Cerebellar nuclear complex (tissue), 1 donor: ENCODE results near the gene KIF26B.
A peak's percentile ranks its signal among the peaks of the same experiment; 100 is the strongest.
"Not testable (repeated sequence)": the region's sequence is repeated elsewhere in the genome, so short reads cannot be mapped to it uniquely, and the experiment has no call there.

Source experiments
- DNase-seq, 2 experiments: peaks; one replicate each; lab custom pipeline; 2025; lab: John Stamatoyannopoulos, UW

KIF26B gene

DNA sequence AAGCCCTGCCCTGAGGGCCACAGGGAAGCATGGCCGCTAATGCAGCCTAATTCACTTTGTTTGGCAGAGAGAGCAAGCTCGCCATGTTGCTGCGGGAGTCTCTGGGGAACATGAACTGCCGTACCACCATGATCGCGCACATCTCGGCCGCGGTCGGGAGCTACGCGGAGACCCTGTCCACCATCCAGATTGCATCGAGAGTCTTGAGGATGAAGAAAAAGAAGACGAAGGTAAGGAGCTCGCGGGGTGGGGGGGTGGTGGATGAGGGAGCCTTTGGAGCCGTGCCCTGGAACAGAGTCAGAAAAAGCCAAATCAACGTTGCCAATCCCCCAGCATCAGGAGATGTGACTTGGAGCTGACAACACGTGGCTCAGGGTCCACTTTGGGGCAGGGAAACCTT lies 529.4 kb downstream of the KIF26B start:
- no peak for DNase-seq

DNA sequence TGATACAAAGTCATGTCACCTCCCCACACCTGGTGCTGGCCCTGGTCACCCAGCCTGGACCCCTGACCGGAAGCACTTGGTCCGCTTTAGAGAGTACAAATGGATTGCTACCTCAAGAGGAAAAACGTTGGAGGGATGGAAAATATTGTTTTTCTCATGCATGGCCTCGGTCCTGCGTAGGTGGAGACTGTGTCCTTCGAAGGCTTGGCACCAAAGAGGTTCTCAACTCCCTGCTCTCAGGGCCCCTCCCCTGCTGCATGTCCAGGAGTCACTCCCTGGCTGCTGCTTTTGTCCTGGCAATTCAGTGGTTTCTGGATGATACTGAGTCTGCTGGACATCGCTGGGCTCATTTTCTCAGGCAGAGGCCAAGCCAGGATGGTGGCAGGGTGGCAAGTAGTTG lies 529.8 kb downstream of the KIF26B start:
- DNase-seq: no peak

DNA sequence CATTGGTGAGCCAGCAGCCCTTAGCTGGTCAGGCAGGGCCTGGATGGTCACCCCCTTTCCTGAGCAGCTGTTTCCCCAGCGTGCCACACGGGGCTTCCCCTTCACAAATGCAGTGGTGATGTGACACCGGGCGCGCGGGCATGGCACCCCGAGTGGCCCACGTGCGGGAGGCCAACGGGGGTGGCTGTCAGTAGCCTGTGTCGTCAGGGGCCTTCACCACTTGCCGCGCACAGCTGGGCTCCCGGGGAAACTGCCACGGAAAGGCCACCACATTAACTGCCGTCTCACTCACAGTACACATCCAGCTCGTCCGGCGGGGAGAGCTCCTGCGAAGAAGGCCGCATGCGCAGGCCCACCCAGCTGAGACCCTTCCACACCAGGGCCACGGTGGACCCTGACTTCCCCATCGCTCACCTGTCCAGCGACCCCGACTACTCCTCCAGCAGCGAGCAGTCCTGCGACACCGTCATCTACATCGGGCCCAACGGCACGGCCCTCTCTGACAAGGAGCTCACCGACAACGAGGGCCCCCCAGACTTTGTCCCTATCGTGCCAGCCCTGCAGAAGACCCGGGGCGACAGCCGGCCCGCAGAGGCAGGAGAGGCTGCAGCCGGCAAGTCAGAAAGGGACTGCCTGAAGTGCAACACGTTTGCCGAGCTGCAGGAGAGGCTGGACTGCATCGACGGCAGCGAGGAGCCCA lies 530.5 kb downstream of the KIF26B start:
- DNase-seq: no peak

DNA sequence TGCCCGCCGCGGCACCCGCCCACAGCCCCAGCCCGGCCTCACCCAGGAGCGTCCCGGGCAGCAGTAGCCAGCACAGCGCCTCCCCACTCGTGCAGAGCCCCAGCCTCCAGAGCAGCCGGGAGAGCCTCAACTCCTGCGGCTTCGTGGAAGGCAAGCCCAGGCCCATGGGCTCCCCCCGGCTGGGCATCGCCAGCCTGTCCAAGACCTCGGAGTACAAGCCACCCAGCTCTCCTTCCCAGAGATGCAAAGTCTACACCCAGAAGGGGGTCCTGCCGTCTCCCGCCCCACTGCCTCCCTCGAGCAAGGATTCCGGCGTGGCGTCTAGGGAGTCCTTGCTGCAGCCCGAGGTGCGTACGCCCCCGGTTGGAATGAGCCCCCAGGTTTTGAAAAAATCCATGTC lies 531.2 kb downstream of the KIF26B start:
- DNase-seq: no peak

DNA sequence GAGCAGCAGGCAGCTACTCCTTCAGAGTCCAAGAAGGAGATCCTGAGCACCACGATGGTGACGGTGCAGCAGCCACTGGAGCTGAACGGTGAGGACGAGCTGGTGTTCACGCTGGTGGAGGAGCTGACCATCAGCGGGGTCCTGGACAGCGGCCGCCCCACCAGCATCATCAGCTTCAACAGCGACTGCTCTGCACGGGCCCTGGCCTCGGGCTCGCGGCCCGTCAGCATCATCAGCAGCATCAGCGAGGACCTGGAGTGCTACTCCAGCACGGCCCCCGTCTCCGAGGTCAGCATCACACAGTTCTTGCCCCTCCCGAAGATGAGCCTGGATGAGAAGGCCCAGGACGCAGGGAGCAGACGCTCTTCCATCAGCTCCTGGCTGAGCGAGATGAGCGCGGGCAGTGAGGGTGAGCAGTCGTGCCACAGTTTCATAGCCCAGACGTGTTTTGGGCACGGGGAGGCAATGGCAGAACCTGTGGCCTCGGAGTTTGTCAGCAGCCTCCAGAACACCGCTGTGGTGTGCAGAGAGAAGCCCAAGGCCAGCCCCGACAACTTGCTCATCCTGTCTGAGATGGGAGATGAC lies 531.8 kb downstream of the KIF26B start:
- DNase-seq: no peak

DNA sequence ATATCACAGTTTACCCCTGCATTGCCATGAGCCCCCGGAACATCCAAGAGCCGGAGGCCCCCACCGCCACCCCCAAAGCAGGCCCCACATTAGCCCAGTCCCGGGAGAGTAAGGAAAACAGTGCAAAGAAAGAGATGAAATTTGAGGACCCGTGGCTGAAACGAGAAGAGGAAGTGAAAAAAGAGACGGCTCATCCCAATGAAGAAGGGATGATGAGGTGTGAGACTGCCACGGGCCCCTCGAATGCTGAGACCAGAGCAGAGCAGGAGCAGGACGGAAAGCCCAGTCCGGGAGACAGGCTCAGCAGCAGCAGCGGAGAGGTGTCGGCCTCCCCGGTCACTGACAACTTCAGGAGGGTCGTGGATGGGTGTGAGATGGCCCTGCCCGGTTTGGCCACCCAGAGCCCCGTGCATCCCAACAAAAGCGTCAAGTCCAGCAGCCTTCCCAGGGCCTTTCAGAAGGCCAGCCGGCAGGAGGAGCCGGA lies 532.4 kb downstream of the KIF26B start:
- DNase-seq: no peak

DNA sequence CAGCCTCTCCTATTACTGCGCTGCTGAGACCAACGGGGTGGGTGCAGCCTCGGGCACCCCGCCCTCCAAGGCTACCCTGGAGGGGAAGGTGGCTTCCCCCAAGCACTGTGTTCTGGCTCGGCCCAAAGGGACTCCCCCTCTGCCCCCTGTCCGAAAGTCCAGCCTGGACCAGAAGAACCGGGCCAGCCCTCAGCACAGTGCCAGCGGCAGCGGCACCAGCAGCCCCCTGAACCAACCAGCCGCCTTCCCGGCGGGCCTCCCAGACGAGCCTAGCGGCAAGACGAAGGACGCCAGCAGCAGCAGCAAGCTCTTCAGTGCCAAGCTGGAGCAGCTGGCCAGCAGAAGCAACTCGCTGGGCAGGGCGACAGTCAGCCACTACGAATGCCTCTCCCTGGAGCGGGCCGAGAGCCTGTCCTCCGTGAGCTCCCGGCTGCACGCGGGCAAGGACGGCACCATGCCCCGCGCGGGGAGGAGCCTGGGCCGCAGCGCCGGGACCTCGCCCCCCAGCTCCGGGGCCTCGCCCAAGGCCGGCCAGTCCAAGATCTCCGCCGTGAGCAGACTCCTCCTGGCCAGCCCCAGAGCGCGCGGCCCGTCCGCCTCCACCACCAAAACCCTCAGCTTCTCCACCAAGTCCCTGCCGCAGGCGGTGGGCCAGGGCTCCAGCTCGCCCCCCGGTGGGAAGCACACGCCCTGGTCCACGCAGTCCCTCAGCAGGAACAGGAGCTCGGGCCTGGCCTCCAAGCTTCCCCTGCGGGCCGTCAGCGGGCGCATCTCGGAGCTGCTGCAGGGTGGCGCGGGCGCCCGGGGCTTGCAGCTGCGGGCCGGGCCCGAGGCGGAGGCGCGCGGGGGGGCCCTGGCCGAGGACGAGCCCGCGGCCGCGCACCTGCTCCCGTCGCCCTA lies 533.1 kb downstream of the KIF26B start:
- no peak for DNase-seq

DNA sequence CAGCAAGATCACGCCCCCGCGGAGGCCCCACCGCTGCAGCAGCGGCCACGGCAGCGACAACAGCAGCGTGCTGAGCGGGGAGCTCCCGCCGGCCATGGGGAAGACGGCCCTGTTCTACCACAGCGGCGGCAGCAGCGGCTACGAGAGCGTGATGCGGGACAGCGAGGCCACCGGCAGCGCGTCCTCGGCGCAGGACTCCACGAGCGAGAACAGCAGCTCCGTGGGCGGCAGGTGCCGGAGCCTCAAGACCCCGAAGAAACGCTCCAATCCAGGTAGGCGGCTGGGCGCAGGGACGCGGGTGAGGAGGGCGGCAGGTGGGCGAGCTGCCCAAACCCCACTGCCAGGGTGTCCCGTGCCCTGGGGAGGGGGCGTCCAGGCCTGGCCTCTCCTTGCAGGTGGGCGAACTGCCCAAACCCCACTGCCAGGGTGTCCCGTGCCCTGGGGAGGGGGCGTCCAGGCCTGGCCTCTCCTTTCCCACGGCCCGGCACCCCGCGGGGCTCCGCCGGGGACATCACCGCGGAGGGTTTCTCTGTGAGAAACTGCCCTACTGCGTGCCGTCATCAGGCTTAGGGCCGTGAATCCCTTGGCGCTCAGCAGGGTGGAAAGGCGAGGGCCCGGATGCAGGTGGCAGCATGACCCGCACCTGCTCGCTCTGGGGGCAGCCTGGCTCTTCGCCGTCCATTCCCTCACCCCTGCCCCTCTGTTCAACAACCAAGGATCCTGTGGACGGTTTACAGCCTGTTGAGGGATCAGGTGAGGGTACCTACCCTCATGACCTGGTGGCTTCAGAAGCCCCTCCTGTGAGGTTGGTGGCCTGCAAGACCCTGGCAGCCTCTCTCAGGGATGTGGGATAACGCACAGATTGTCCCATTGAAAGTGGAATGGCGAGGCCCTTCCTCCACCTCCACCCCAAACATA lies 534.0 kb downstream of the KIF26B start:
- no peak for DNase-seq

DNA sequence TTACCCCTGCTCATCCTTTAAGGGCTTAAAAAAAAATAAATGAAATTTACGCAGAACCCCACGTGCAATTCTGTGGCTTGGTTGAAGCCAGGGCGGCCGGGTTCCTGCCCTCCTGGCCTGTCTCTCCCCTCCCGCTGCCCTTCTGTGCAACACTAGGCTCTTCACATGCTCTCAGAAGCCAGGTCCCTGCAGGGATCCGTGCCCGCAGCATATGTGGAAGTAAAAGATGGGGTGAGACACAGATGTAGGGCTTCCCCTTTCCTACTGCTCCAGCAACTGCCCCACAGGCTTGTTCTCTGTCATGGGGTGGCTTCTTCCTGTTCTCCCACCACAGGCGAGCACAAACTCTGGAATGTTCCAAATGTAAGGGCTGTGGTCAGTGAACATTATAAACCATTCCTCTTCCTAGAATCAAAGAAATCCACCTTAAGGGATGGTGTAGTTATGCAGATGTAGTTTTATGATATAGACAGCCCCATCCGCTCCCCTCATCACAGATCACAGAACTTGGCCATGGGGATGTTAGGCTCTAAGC lies 535.4 kb downstream of the KIF26B start:
- DNase-seq: peak in 1 of 2 experiments; percentile 40

DNA sequence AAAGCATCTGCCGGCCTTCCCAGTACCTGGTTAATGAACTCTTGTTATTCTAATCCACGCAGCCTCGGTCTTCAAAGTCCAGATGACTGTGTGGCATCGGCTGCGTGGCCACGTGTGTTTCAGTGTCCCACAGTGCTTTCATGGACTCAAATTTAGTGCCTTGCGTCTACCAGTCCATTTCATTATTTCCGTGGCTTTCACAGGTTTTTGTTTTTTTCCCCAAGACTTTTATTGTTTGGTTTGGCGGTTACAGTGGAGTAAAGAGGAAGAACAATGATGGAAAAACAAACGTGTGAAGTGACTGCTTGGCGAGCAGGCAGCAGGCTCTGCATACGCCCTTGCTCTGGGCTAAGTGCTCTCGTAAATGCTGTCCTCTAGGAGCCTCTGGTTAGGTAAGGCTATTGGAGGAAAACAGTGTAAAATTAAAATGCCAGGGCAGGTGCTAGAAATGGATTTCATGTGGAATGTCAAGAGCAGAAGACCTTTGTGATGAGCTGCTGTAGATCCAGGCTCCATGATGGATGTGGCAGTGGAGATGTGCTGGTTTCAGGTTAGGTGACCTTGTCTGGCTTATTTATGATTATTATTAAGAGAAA lies 536.3 kb downstream of the KIF26B start:
- no peak for DNase-seq

DNA sequence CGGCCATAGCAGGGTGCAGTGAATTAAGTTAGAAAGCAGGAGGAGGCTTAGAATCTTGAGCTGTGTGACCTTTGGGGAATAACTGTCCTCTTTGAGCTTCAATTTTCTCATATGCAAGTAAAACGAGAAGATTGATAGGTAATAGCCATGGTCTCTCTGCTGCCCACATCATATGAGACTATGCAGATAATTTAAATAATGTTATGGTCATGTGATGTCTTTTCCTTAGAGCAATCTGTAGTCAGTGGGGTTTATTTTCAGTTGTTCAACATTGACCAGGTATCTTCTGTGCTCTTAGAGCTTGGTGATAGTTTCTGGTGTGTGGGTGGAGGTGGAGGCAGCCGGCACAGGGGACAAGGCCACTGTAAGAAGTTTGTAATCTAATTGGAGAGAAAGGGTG lies 537.1 kb downstream of the KIF26B start:
- DNase-seq: no peak

DNA sequence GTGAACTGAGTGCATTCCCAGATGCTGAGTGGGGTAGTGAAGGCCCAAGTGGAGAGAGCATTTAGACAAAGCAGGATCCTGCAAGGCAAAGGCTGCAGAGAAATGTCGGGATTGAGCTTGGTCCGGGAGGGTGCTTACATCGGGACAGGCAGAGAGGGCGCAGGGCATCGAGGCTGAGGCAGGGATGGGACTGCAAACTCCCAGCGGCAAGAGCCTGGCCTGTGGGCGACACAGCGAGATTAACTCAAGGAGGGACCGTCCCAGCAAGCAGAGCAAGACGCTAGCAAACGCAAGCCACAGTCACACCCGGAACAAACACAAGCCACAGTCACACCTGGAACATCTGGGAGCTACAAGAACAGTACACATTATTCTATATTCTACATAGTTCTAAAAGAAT lies 537.5 kb downstream of the KIF26B start:
- DNase-seq: no peak

DNA sequence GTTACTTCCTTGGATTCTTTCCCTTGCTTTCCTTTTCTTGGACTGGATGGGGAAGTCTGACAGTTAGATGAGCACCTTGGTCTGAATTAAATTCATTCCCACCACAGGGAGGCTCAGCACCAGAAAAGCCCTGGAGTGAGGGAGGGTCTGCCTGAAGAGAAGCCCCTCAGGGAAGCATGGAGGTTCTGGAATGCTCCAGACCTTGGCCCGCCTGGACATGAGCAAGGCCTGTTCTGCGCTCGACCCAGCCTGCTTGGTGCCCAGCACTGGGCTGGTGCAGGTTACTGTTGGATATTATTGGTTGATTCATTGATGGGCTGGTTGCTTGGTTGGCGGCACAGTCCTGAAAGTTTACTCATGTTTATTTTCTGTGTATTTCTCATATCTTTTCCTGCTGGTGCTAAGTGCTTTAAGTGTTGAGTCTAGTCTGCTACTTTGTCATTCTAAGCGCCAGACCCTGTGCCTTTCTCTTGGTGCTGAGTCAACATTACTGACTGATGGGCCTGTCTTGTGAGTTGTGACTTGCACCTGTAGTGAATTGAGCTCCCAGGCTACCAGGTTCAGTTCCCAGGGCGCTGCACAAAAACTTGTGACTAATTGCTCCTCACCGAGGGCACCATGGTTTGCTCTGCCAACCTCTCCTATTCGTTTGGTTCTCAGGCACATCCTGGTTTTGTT lies 538.5 kb downstream of the KIF26B start:
- DNase-seq: no peak

DNA sequence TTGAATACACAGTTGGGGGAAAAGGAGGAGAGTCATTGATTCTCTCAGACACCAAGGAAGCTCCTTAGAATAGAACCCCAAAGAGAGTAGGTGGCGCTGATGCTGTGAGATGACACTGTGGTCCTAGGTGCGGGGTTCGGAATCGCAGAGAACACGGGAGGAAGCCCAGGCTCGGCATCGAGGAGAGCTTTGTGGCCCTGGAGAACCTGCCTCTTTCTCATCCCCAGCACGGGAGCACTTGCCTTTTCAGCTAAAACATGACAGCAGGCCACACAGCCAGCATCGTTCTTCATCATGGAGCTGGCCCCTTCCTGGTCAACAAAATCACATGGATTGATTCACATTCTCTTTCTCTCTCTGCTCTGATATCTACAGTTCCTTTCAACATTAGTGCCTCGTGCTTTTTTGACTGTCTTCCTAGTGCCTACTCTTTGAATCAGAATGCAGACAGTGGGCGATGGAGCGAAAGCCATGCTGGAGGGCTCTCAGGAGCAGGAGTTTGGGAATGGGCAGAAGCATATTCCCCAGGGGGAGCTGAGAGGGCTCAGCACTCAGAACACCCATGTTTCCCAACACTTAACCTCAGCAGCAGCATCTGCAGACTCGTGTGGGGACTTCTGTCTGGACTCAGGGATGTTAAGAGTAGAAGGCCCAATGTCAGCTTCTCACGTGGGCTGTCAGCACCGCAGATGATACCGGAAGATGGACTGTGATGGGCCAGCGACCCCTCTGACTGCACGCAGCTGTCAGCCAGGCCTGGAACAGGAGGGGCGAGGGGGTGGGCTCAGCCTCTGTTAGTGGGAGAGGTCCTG lies 539.4 kb downstream of the KIF26B start:
- DNase-seq: no peak

DNA sequence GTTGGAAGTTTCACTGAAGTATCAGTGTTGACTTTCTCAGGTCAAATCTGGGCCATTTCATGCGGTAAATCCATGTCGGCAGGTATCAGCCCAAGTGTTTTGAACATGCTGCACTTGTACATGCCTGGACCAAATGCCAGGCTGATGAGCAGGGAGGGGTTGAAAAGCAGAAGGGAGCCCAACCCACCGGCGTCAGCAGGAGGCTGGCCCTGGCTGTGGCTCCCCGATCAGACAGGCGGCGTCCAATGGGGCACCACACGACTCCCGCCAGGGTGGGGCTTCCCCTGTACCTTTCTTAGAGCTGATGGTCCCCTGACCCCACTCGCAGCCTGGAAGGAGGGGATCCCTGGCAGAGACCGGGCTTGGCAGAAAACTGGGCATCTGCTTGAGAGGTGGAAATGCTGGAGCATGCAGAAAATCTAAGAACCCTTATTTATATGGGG lies 540.0 kb downstream of the KIF26B start:
- DNase-seq: no peak

DNA sequence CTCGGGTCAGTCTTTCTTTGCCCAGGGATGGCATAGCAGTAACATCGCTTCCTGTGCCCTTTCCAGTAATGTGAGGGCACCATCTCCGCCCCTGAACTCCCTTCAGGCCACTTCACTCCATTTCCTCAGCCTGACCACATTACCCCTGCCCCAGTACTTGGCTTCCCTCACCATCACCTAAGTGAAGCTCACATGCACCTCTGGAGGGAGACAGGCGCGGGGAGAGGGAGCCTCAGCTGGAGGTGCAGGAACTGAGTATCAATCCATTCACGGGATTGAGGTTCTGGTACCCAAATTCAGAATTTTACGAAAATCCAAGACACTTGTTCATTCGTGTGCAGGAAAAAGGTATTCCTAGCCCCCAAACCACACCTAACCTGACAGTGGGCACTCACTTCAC lies 540.4 kb downstream of the KIF26B start:
- no peak for DNase-seq

DNA sequence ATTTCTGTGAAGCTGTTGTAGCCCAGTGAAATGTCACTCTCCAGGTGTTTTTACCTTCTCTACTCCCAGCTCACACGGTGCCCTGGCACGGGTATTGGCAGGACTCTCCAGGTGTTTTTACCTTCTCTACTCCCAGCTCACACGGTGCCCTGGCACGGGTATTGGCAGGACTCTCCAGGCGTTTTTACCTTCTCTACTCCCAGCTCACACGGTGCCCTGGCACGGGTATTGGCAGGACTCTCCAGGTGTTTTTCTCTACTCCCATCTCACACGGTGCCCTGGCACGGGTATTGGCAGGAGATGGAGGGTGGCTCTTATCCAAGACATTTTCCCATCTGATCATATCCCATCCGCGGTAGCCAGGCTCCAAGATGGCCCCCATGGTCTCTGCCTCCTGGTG lies 540.9 kb downstream of the KIF26B start:
- DNase-seq: not testable (repeated sequence)

DNA sequence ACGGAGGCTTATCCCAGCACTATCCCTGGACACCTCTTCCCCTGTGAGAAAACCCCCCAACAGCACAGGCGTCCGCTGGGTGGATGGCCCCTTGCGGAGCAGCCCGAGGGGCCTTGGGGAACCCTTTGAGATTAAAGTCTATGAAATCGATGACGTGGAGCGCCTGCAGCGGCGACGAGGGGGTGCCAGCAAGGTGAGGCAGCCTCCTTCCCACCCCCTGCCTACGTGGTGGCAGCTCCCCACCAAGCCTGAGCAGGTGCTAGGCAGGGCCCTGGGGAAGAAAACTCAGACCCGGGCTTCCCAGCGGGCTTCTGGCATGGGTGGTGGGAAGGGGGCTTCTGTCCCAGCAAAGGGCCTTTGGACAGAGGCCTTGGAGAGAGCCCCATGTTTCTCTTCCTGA lies 543.3 kb downstream of the KIF26B start:
- no peak for DNase-seq

DNA sequence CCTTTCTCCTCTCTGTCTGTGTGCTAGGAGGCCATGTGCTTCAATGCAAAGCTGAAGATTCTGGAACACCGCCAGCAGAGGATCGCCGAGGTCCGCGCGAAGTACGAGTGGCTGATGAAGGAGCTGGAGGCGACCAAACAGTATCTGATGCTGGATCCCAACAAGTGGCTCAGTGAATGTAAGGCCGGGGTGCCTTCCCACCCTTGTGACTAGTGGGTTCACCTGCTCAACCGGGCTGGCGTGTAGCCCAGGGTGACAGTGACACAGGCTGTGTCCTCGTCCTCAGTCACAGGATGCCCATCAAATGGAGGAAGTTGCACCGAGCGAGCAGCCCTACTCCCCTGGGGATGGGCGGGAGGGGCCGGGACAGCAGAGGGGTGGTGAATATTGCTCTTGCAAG lies 544.1 kb downstream of the KIF26B start:
- DNase-seq: no peak

DNA sequence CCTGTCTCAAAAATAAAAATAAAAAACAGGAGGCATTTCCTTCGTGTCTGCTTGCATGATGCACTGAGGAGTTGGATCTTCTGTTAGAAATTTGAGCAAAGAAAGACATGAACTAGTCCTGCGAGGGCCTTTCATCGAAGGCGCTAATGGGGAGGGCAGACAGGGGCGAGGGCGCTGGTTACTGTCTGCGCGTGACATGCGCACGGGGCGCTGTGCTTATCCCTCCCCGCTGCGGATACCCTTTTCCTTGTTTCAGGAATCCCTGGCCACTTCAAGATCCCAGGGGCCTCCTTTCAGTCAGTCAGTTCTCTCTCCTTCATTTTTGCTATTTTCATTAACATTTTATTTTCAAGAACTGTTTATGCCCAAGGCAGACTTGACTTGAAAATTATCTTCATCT lies 545.8 kb downstream of the KIF26B start:
- no peak for DNase-seq
